ENCODE measurements around the gene MAEL.

The MAEL gene

DNA sequence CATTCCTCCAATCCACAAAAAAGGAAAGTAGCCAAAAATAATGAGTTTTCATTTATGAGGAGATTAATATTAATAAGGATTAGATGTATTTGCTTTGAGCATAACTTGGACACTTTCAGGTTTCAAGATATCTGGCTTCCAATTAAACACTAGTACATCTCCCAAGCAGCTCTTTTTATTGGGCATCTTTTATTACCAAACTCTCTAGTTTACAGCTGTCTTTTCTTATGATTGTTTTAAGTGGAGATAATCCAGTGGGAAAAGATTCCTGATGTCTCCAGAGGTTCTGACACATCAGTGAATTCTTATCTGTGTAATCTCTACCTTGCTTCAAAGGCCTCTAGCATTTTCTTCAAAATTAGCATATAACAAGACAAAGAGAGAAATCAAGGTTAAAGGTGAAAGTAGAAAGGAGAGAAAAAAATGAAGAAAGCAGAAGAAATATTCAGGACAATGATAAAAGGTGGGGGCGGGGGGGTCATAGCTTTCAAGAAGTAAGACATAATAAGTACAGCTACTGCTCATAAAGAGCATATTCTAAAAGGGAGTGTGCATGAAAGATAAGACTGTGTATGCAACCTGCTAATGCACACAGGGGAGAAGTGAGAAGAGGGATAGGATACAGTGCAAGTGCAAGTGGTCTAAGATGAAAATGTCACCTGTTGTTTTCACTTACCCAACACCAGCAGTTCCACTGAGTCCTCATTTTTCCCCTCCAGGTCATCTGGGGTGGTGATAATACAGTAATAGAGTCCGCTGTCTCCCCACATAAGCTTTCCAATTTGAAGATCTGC lies 32.8 kb upstream of the MAEL start:
- Histone ChIP-seq H3K9me3 (no peaks in the 10 kb centered on the region), H3K9ac (no peak overlapping the region), H3K27me3 (no peaks in the 10 kb centered on the region), H3K4me3 (no peak overlapping the region), H3K36me3 (no peaks in the 10 kb centered on the region), H3K4me2 (no peak overlapping the region), H3K27ac (no peak overlapping the region), H4K20me1 (no peaks in the 10 kb centered on the region), H3K4me1 (peaks cover 10% of the 10 kb centered on the region)
- no peak for TF ChIP-seq Cebpa-rat (IDR thresholded peaks at IDR 0.05)

DNA sequence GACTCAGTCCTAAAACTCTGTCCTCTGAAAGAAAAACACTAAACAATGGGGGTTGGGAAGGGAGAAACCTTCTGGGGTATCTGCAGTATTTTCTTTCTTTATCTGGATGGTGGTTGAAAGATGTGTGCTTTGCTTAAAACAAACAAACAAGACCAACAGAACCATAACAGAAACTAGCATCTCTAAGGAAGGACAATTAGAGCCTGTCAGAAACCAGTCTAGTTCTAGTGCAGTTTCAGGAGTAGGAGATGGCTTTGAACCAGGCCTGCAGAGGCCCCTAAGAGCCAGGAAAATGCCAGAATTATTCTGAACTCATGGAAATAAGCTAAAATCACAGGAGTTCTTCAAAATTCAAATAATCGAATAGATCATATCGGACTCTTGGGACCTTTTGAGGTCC lies 32.2 kb upstream of the MAEL start:
- H3K4me3 ChIP-seq = no peak overlapping the region
- H4K20me1 ChIP-seq = no peaks in the 10 kb centered on the region
- no peaks in the 10 kb centered on the region for H3K27me3 ChIP-seq
- H3K36me3 ChIP-seq = no peaks in the 10 kb centered on the region
- H3K4me2 ChIP-seq = no peak overlapping the region
- no peaks in the 10 kb centered on the region for H3K9me3 ChIP-seq
- H3K27ac ChIP-seq = no peak overlapping the region
- TF ChIP-seq Cebpa-rat (IDR thresholded peaks at IDR 0.05) = no peak
- peaks cover 14% of the 10 kb centered on the region for H3K4me1 ChIP-seq
- no peak overlapping the region for H3K9ac ChIP-seq

GRCh38 chr1:166960858-166961474 lies 28.1 kb upstream of the MAEL start:
- H3K27me3 ChIP-seq = no peaks in the 10 kb centered on the region
- H3K36me3 ChIP-seq = no peaks in the 10 kb centered on the region
- no peaks in the 10 kb centered on the region for H4K20me1 ChIP-seq
- no peak overlapping the region for H3K9ac ChIP-seq
- H3K4me2 ChIP-seq = peak overlapping the region; percentile 72
- H3K27ac ChIP-seq = no peak overlapping the region
- H3K4me1 ChIP-seq = peaks cover 37% of the 10 kb centered on the region
- H3K9me3 ChIP-seq = no peaks in the 10 kb centered on the region
- TF ChIP-seq Cebpa-rat (IDR thresholded peaks at IDR 0.05) = no peak
- H3K4me3 ChIP-seq = no peak overlapping the region

DNA sequence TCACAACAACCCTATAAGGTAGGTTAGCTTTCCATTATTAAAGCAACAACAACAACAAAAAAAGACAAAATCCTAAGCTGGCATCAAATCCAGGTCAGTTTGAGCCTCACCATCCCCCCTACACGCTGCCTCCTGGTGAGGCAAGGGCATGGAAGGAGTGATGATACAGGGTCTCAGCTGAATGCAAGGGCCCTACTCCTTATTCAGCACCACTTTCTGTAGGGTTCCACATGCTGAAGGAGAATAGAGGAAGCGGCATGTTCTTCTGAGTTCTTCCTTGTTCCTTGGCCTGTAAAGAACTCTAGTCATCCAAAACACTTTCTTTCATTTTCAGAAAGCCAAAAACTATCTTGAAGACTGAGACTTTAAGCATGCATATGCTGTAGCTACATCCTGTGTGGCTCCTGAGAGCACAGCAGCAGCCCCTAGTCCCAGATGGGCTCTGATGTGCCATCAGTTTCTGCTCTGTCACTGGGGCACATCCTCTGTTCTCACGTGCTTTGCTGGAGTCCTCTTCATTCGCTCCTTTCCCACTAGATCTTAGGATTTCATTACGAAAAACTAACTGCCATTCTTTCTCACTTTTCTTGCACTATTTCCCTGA lies 19.9 kb upstream of the MAEL start:
- TF ChIP-seq Cebpa-rat (IDR thresholded peaks at IDR 0.05) = no peak
- H3K36me3 ChIP-seq = no peaks in the 10 kb centered on the region
- H3K9ac ChIP-seq = no peak overlapping the region
- peaks cover 20% of the 10 kb centered on the region for H3K4me1 ChIP-seq
- H3K4me2 ChIP-seq = peak overlapping the region; percentile 43
- no peaks in the 10 kb centered on the region for H3K9me3 ChIP-seq
- no peak overlapping the region for H3K4me3 ChIP-seq
- peaks cover 3% of the 10 kb centered on the region for H3K27me3 ChIP-seq
- no peak overlapping the region for H3K27ac ChIP-seq
- H4K20me1 ChIP-seq = no peaks in the 10 kb centered on the region

GRCh38 chr1:166971252-166971651 lies 17.8 kb upstream of the MAEL start:
- Histone ChIP-seq H3K9me3 (no peaks in the 10 kb centered on the region), H4K20me1 (no peaks in the 10 kb centered on the region), H3K9ac (no peak overlapping the region), H3K36me3 (no peaks in the 10 kb centered on the region), H3K4me3 (no peak overlapping the region), H3K4me2 (no peak overlapping the region), H3K27ac (no peak overlapping the region), H3K4me1 (peaks cover 31% of the 10 kb centered on the region), H3K27me3 (peaks cover 9% of the 10 kb centered on the region)
- TF ChIP-seq Cebpa-rat (IDR thresholded peaks at IDR 0.05) = no peak

- no peaks in the 10 kb centered on the region for H3K9me3 ChIP-seq
- H4K20me1 ChIP-seq = no peaks in the 10 kb centered on the region
- H3K27me3 ChIP-seq = peaks cover 9% of the 10 kb centered on the region
- no peak overlapping the region for H3K9ac ChIP-seq
- no peak overlapping the region for H3K4me2 ChIP-seq
- no peaks in the 10 kb centered on the region for H3K36me3 ChIP-seq
- H3K4me3 ChIP-seq = no peak overlapping the region
- no peak for TF ChIP-seq Cebpa-rat (IDR thresholded peaks at IDR 0.05)
- peaks cover 32% of the 10 kb centered on the region for H3K4me1 ChIP-seq
- no peak overlapping the region for H3K27ac ChIP-seq
Observed at GRCh38 chr1:166972193-166972592, 16.9 kb upstream of the MAEL start.

DNA sequence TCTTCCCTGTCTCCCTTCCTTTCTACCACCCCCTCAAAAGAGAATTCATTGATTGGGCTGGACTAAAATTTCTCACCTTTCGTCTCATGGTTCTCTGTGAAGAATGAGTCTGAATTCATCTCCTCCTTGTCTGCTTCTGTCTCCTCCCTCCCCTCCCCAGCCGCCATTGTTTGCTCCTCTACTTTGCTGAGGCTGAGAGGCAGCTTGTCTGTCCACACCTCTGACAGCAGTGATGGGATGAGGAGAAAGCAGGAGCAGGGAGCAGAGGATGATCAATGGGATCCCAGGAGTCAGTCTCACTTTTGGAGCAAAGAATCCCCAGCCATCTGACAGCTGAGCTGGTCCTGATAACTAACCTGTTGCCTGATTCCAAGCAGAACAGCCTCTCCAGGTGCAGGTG lies 16.3 kb upstream of the MAEL start:
- no peak for TF ChIP-seq Cebpa-rat (IDR thresholded peaks at IDR 0.05)
- no peaks in the 10 kb centered on the region for H3K9me3 ChIP-seq
- H3K27me3 ChIP-seq = peaks cover 9% of the 10 kb centered on the region
- no peaks in the 10 kb centered on the region for H4K20me1 ChIP-seq
- H3K4me1 ChIP-seq = peaks cover 32% of the 10 kb centered on the region
- no peak overlapping the region for H3K27ac ChIP-seq
- no peak overlapping the region for H3K4me2 ChIP-seq
- H3K9ac ChIP-seq = no peak overlapping the region
- H3K4me3 ChIP-seq = no peak overlapping the region
- H3K36me3 ChIP-seq = no peaks in the 10 kb centered on the region

- H3K27me3 ChIP-seq = peaks cover 9% of the 10 kb centered on the region
- no peaks in the 10 kb centered on the region for H4K20me1 ChIP-seq
- H3K9me3 ChIP-seq = no peaks in the 10 kb centered on the region
- H3K36me3 ChIP-seq = no peaks in the 10 kb centered on the region
- H3K4me3 ChIP-seq = peak overlapping the region; percentile 77
- peak overlapping the region; percentile 63 for H3K27ac ChIP-seq
- peaks cover 19% of the 10 kb centered on the region for H3K4me1 ChIP-seq
- no peak for TF ChIP-seq Cebpa-rat (IDR thresholded peaks at IDR 0.05)
- peak overlapping the region; percentile 97 for H3K4me2 ChIP-seq
- H3K9ac ChIP-seq = peak overlapping the region; percentile 78
Observed at GRCh38 chr1:166974647-166975345, 14.3 kb upstream of the MAEL start.

DNA sequence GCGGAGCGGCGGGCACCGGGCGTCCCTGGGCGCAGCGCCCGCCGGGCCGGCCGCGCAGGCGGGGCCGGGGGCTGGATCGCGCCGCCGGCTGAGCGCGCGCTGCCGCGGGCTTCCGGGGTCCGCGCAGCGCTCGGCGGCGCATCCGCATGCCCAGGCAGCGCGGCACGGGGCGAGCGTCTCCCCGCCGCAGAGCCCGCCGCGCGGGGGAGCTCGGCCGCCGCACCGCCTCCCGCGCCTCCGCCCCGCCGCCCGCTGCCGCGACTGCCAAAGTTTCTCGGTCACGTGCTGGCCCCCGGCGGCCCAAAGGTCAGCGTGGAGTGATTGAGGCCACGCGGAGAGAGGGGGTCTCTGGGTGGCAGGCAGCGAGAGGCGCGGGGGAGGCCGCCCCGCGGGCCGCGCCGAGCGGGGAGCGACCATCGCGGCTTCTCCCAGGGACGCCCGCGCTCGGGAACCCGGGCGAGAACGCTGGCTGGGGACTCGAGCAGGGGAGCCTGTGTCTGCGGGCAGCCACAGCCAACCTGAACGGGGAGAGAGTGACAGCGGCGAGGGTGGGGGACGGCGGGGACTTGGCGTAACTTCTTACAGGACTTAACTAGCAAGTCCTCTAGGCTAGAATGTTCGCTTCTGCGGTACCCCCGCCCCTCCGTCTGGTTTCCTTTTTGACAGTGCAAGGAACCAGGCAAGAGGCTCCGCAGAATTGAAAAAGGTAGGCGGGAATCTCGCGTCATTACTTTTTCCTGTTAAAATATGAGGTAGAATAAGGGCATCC lies 13.5 kb upstream of the MAEL start, which contains the start of gene ILDR2:
ILDR2 (minus strand) TSS at position 180 of the 769 bp plus-strand sequence. CDS start 272 bp downstream, outside the sequence.
- Histone ChIP-seq H3K4me1 (peaks cover 17% of the 10 kb centered on the region), H3K9ac (peak within 1 kb of the TSS; percentile 78), H3K27ac (peak within 1 kb of the TSS; percentile 63), H3K4me3 (peak within 1 kb of the TSS; percentile 77), H3K9me3 (no peaks in the 10 kb centered on the region), H3K4me2 (peak within 1 kb of the TSS; percentile 97), H3K27me3 (peaks cover 9% of the 10 kb centered on the region), H4K20me1 (no peaks in the 10 kb centered on the region), H3K36me3 (no peaks in the 10 kb centered on the region)
- TF ChIP-seq Cebpa-rat (IDR thresholded peaks at IDR 0.05) = no peak
